K562 (cell line): ENCODE results near the gene LCE2C. TPM values are rescaled to one million over a fixed set of nuclear protein-coding genes. Genes with fewer than 3 reads are reported as not detected.

ENCODE experiments used
- ATAC-seq: fragments of 200-7000 bp; cut with Tn5 transposase; 3 replicates; pipeline ENCODE4 v1.9.1; 2020; ENCODE audit warnings: moderate library complexity
- BruUV-seq: library from RNA; stranded (reverse); fragments of 400-500 nt; replicated peaks from 2 replicates; lab custom pipeline; 2021; lab: Mats Ljungman, UMichigan
- CTCF ChIA-PET: fragments of 300-600 bp; formaldehyde crosslinking; extraction: SDS; loops from one replicate; lab custom pipeline; 2021; ENCODE audit warnings: low intra/inter-chr PET ratio; lab: Yijun Ruan, JAX
- POLR2A ChIA-PET: fragments of 300-600, 350-650 bp; sonication (Branson Sonifier 250); formaldehyde crosslinking; extraction: SDS; loops from one replicate; lab custom pipeline; 2021; ENCODE audit warnings: antibody characterized with exemption, inconsistent platforms; lab: Yijun Ruan, JAX
- DNase-seq, 4 experiments: peaks; one replicate each; pipeline versions ENCODE4 v3.0.0 to v3.0.0-alpha.2; 2011 to 2018; ENCODE audit warnings: low spot score in 3 of 4, mixed read lengths in 3 of 4; ENCODE audit errors: extremely low read depth in 1 of 4
- FAIRE-seq: peaks from 2 replicates; lab custom pipeline; 2011; peaks lifted over from hg19 to GRCh38; lab: Jason Lieb, UNC
- H2AFZ ChIP-seq: 2 replicates; pipeline ENCODE4 v1.6.0; 2011; ENCODE audit warnings: low read depth, low read length, control low read depth, inconsistent platforms
- H3K27ac ChIP-seq: fragments of 200-600 bp; 3 replicates; pipeline ENCODE4 v1.8.0; 2011; ENCODE audit warnings: low read depth, mild to moderate bottlenecking, control low read depth, inconsistent platforms, low read length, moderate library complexity, mixed read lengths; ENCODE audit errors: extremely low read depth
- H3K27me3 ChIP-seq, 2 experiments: fragments of 300-600 bp in 1 of 2; 2 replicates in 1 of 2; 3 replicates in 1 of 2; pipeline versions ENCODE4 v1.6.0 to v1.8.0; 2011; ENCODE audit warnings: inconsistent platforms in 2 of 2, low read length in 2 of 2, mild to moderate bottlenecking in 1 of 2, mixed read lengths in 1 of 2, moderate library complexity in 1 of 2; ENCODE audit not compliant: control insufficient read depth in 2 of 2, insufficient read depth in 2 of 2
- H3K36me3 ChIP-seq: fragments of 300-600 bp; 3 replicates; pipeline ENCODE4 v1.8.0; 2011; ENCODE audit warnings: mild to moderate bottlenecking, low read length, inconsistent platforms; ENCODE audit not compliant: control insufficient read depth, insufficient read depth
- H3K4me1 ChIP-seq, 2 experiments: fragments of 200-600 bp in 1 of 2; replicated peaks in 1 of 2; 2 replicates in 1 of 2; 3 replicates in 1 of 2; pipeline versions ENCODE4 v1.5.1 to v1.8.0; 2011; ENCODE audit warnings: inconsistent platforms in 2 of 2, low read length in 2 of 2, mild to moderate bottlenecking in 1 of 2, mixed read lengths in 1 of 2, moderate library complexity in 1 of 2; ENCODE audit not compliant: control insufficient read depth in 2 of 2, insufficient read depth in 2 of 2
- H3K4me2 ChIP-seq: 2 replicates; pipeline ENCODE4 v1.6.1; 2011; ENCODE audit warnings: low read length, control low read depth, inconsistent platforms, mixed read lengths; ENCODE audit not compliant: insufficient read depth
- H3K4me3 ChIP-seq: fragments of 200-600 bp; sonication (generic), shearing (Covaris generic); 2 replicates; pipeline ENCODE4 v1.5.1; 2016; ENCODE audit warnings: control low read depth, inconsistent platforms
- H3K79me2 ChIP-seq: fragments of 200-600 bp; 3 replicates; pipeline ENCODE4 v1.8.0; 2011; ENCODE audit warnings: low read length, inconsistent platforms; ENCODE audit not compliant: control insufficient read depth, insufficient read depth
- H3K9ac ChIP-seq, 2 experiments: 2 replicates each; pipeline versions ENCODE4 v1.6.0 to v1.6.1; 2011; ENCODE audit warnings: low read depth in 2 of 2, low read length in 2 of 2, control low read depth in 1 of 2, inconsistent platforms in 1 of 2, mild to moderate bottlenecking in 1 of 2, mixed read lengths in 1 of 2; ENCODE audit not compliant: insufficient read depth in 1 of 2
- H3K9me1 ChIP-seq: one replicate; pipeline ENCODE4 v1.6.0; 2011; ENCODE audit warnings: inconsistent platforms, mild to moderate bottlenecking, low read length, moderate library complexity; ENCODE audit not compliant: control insufficient read depth, insufficient read depth
- H3K9me3 ChIP-seq: replicated peaks from 2 replicates; pipeline ENCODE4 v1.5.1; 2011; ENCODE audit warnings: low read depth, low read length, inconsistent platforms; ENCODE audit not compliant: control insufficient read depth, insufficient read depth
- H4K20me1 ChIP-seq: replicated peaks from 2 replicates; pipeline ENCODE4 v1.6.1; 2011; ENCODE audit warnings: low read length, inconsistent platforms, mixed read lengths; ENCODE audit not compliant: control insufficient read depth, insufficient read depth
- HDAC3 ChIP-seq: fragments of 450-650 bp; IDR thresholded peaks from 2 replicates; pipeline ENCODE4 v1.6.1; 2018; ENCODE audit warnings: borderline replicate concordance, mild to moderate bottlenecking, moderate library complexity; ENCODE audit not compliant: partially characterized antibody
- MITF ChIP-seq: IDR thresholded peaks from 2 replicates; pipeline ENCODE4 v1.6.1; 2014; ENCODE audit warnings: antibody characterized with exemption
- MYNN ChIP-seq, 2 experiments: sonication (generic); formaldehyde crosslinking in 1 of 2; IDR thresholded peaks; 2 replicates each; pipeline versions ENCODE4 v1.5.0 to v1.6.1; 2016 to 2020; ENCODE audit warnings: antibody characterized with exemption in 1 of 2, missing genetic modification reagents in 1 of 2
- NONO ChIP-seq, 2 experiments: fragments of 200-400 bp in 1 of 2; fragments of 450-650 bp in 1 of 2; formaldehyde crosslinking in 1 of 2; IDR thresholded peaks; 2 replicates each; pipeline ENCODE4 v1.6.1; 2017; ENCODE audit warnings: low read depth in 2 of 2, mild to moderate bottlenecking in 2 of 2, moderate library complexity in 2 of 2, low read length in 1 of 2
- RBFOX2 ChIP-seq: fragments of 200-400 bp; formaldehyde crosslinking; IDR thresholded peaks from 2 replicates; pipeline ENCODE4 v1.6.1; 2017; ENCODE audit warnings: low read depth, mild to moderate bottlenecking, low read length, moderate library complexity
- SMARCE1 ChIP-seq: fragments of 450-650 bp; IDR thresholded peaks from 2 replicates; pipeline ENCODE4 v1.7.1; 2016; ENCODE audit warnings: mild to moderate bottlenecking
- TFE3 ChIP-seq: fragments of 450-650 bp; formaldehyde crosslinking; IDR thresholded peaks from 2 replicates; pipeline ENCODE4 v1.4.0; 2020; ENCODE audit warnings: mild to moderate bottlenecking, mixed read lengths
- XRCC4 ChIP-seq: IDR thresholded peaks from one replicate; pipeline ENCODE4 v1.6.1; 2011; ENCODE audit not compliant: insufficient read depth, insufficient read length; ENCODE audit errors: extremely low read depth
- ZC3H4 ChIP-seq: sonication (generic); formaldehyde crosslinking; IDR thresholded peaks from 2 replicates; pipeline ENCODE4 v1.9.0; 2021; ENCODE audit warnings: missing genetic modification reagents, borderline replicate concordance
- ZNF184 ChIP-seq: sonication (generic); formaldehyde crosslinking; IDR thresholded peaks from 2 replicates; pipeline ENCODE4 v1.5.0; 2020; ENCODE audit warnings: missing genetic modification reagents
- ZNF232 ChIP-seq: sonication (generic); formaldehyde crosslinking; IDR thresholded peaks from 2 replicates; pipeline ENCODE4 v1.8.0; 2022; ENCODE audit warnings: mild to moderate bottlenecking, missing genetic modification reagents
- ZNF609 ChIP-seq: sonication (generic); formaldehyde crosslinking; IDR thresholded peaks from 2 replicates; pipeline ENCODE4 v1.8.1; 2023; ENCODE audit warnings: missing genetic modification reagents, mild to moderate bottlenecking, borderline replicate concordance
- ZNF778 ChIP-seq: fragments of 450-650 bp; formaldehyde crosslinking; IDR thresholded peaks from 2 replicates; pipeline ENCODE4 v1.4.0; 2020; ENCODE audit warnings: mild to moderate bottlenecking, moderate library complexity
- WGBS: fragments of 100-300 bp; shearing (Covaris generic); methylation state at CpG from one replicate; pipeline ENCODE4 v1.1.6; 2016; ENCODE audit warnings: low coverage, mixed read lengths; ENCODE audit not compliant: insufficient coverage; ENCODE audit errors: missing lambda C conversion rate; 5-methylcytosine and 5-hydroxymethylcytosine counted together
- in situ Hi-C: fragments of 300-500 bp; cut with MboI; formaldehyde crosslinking; loops from 4 replicates; pipeline ENCODE4 v1.15.0; 2018; ENCODE audit warnings: inconsistent platforms, mixed read lengths
- intact Hi-C: fragments of 100-400 bp; cut with micrococcal nuclease; formaldehyde crosslinking; loops from 2 replicates; pipeline ENCODE4 v1.14.2; 2022
- polyA plus RNA-seq, 8 experiments: library from polyadenylated mRNA; depleted of rRNA in 4 of 8; stranded (reverse) in 5 of 8; unstranded in 3 of 8; fragments of >200 nt; fragmentation: Nextera tagmentation in 2 of 8; fragmentation: Illumina TruSeq in 1 of 8; extraction: Ambion mirVana in 2 of 8; extraction: Trizol in 1 of 8; gene quantifications; 2 replicates each; pipeline versions ENCODE4 v1.2.1 to v1.2.3, GENCODE V29; 2011 to 2014; ENCODE audit warnings: inconsistent platforms in 1 of 8, missing spikeins in 1 of 8
- total RNA-seq, 7 experiments: library from RNA; depleted of rRNA in 6 of 7; stranded (reverse); fragments of >200 nt in 6 of 7; fragmentation: Illumina TruSeq in 2 of 7; extraction: Trizol in 2 of 7; gene quantifications; 2 replicates each; pipeline versions ENCODE4 v1.2.1 to v1.2.3, GENCODE V29; 2011 to 2021; ENCODE audit warnings: low replicate concordance in 1 of 7

Gene LCE2C
- total and polyA plus RNA-seq, 9 of the 15 experiments (the other 6 are each of a cell fraction or from before 2014, with no cell fraction given): not detected

GRCh38 chr1:152654110-152654509 is 21.0 kb upstream of the LCE2C start (continued):
- TF ChIP-seq ZNF184 (CRISPR knock-in tag): no peak
- TF ChIP-seq, all 486 proteins: peak for 7

- Histone ChIP-seq H3K9ac (no peak overlapping the region), H3K4me2 (no peak overlapping the region), H4K20me1 (no peaks in the 10 kb centered on the region), H3K4me3 (no peak overlapping the region), H2AFZ (no peak overlapping the region), H3K36me3 (no peaks in the 10 kb centered on the region), H3K79me2 (no peaks in the 10 kb centered on the region), H3K4me1 (no peaks in the 10 kb centered on the region), H3K9me3 (no peaks in the 10 kb centered on the region), H3K27ac (no peak overlapping the region), H3K9me1 (no peaks in the 10 kb centered on the region), H3K27me3 (no peaks in the 10 kb centered on the region)
- CTCF ChIA-PET: no interaction called here
- 4% methylated on average over 2 of the region's 2 CpGs for WGBS
- FAIRE-seq (no peak), DNase-seq (no peak), ATAC-seq (no peak)
- in situ Hi-C loops (loop anchor here (10.0 kb wide), 1 partner anchor 568 kb away; no protein-coding TSS in a partner anchor), intact Hi-C loops (loop anchor here (10.0 kb wide), 2 partner anchors 88 to 538 kb away; no protein-coding TSS in a partner anchor)
- no peak for TF ChIP-seq MYNN (IDR thresholded peaks at IDR 0.05)
- TF ChIP-seq MYNN (CRISPR knock-in tag; IDR thresholded peaks at IDR 0.05): no peak
- no peak for TF ChIP-seq ZC3H4 (CRISPR knock-in tag)
- no peak for TF ChIP-seq XRCC4
- no peak for TF ChIP-seq ZNF232 (CRISPR knock-in tag)
- TF ChIP-seq ZNF609 (CRISPR knock-in tag): no peak
- TF ChIP-seq ZNF778 (CRISPR knock-in tag): no peak
- no peak for TF ChIP-seq TFE3 (CRISPR knock-in tag)
- TF ChIP-seq SMARCE1: no peak
- no peak for TF ChIP-seq MITF
- TF ChIP-seq RBFOX2: no peak
- no peak for TF ChIP-seq NONO (IDR thresholded peaks at IDR 0.05; ENCODE audit: low read depth in 2 of 2, low read length in 1 of 2)
- TF ChIP-seq HDAC3: no peak
- no TSS peak for BruUV-seq
- POLR2A ChIA-PET: no interaction called here
These were observed 18.6 kb upstream of the LCE2C start for GRCh38 chr1:152656459-152656858.
